Suprapubic skin (tissue), 4 donors: ENCODE measurements around the gene CTNNBIP1. TPM values are rescaled to one million over a fixed set of nuclear protein-coding genes. Genes with fewer than 3 reads are reported as not detected.

Experiments used
- DNase-seq, 2 donors: peaks; one replicate each; pipeline ENCODE4 v3.0.0-alpha.2; 2019; ENCODE audit warnings: low spot score in 2 of 2
- H3K27ac ChIP-seq: fragments of 200-600 bp; sonication (generic); one replicate; pipeline ENCODE4 v1.5.1; 2019
- H3K27me3 ChIP-seq: fragments of 200-600 bp; sonication (generic); one replicate; pipeline ENCODE4 v1.5.1; 2019
- H3K36me3 ChIP-seq: fragments of 200-600 bp; sonication (generic); one replicate; pipeline ENCODE4 v1.5.1; 2019
- H3K4me1 ChIP-seq: fragments of 200-600 bp; sonication (generic); one replicate; pipeline ENCODE4 v1.5.1; 2019
- H3K4me3 ChIP-seq: fragments of 200-600 bp; sonication (generic); one replicate; pipeline ENCODE4 v1.5.1; 2019; ENCODE audit warnings: mild to moderate bottlenecking
- H3K9me3 ChIP-seq: fragments of 200-600 bp; sonication (generic); one replicate; pipeline ENCODE4 v1.5.1; 2019
- EP300 ChIP-seq: sonication (generic); formaldehyde crosslinking; IDR thresholded peaks from one replicate; pipeline ENCODE4 v1.6.1; 2017; ENCODE audit warnings: antibody characterized with exemption
- POLR2A ChIP-seq, 2 donors: fragments of 450-650 bp; IDR thresholded peaks; one replicate each; pipeline ENCODE4 v1.6.1; 2017; ENCODE audit warnings: antibody characterized with exemption in 2 of 2, mild to moderate bottlenecking in 2 of 2, moderate library complexity in 2 of 2
- POLR2AphosphoS5 ChIP-seq, 3 donors: sonication (generic); formaldehyde crosslinking; IDR thresholded peaks; one replicate each; pipeline ENCODE4 v1.6.1; 2017; ENCODE audit warnings: antibody characterized with exemption in 3 of 3
- WGBS: methylation state at CpG from one replicate; pipeline ENCODE4 v1.1.5; 2018; 5-methylcytosine and 5-hydroxymethylcytosine counted together
- total RNA-seq, 4 donors: library from RNA; depleted of rRNA; stranded (reverse); fragments of >200 nt; gene quantifications; one replicate each; pipeline ENCODE4 v1.1.0, GENCODE V29; 2016
- TF ChIP-seq, protein P1 (sequence below), 2 donors: fragments of 200-600 bp in 1 of 2; fragments of 450-650 bp in 1 of 2; sonication (generic) in 1 of 2; IDR thresholded peaks; one replicate each; pipeline ENCODE4 v1.5.1; 2016 to 2019; ENCODE audit warnings: antibody characterized with exemption in 2 of 2, mild to moderate bottlenecking in 1 of 2, moderate library complexity in 1 of 2

The CTNNBIP1 gene
- total RNA-seq, 4 donors from 2014 or later, result 197 to 538 (median 406) TPM

DNA sequence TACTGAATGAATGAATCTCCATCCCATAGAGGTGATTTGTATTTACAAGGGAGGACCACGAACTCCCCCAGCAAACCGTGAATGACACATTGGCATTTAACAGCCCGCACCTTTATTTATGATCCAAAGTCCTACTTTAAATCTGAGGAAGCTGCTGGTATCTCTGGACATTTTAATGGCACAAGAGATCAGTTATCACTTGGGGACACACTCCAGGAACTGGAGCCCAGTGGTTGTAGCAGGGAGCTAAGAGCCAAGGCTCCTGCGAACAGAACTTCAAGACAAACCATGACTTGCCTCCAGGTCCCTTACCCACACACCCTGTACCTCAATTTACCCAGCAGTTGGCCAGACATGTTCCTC lies 1.2 kb downstream of the CTNNBIP1 start:
- H3K4me3 ChIP-seq, result peak overlapping the region; percentile 94
- TF ChIP-seq, protein P1, sequence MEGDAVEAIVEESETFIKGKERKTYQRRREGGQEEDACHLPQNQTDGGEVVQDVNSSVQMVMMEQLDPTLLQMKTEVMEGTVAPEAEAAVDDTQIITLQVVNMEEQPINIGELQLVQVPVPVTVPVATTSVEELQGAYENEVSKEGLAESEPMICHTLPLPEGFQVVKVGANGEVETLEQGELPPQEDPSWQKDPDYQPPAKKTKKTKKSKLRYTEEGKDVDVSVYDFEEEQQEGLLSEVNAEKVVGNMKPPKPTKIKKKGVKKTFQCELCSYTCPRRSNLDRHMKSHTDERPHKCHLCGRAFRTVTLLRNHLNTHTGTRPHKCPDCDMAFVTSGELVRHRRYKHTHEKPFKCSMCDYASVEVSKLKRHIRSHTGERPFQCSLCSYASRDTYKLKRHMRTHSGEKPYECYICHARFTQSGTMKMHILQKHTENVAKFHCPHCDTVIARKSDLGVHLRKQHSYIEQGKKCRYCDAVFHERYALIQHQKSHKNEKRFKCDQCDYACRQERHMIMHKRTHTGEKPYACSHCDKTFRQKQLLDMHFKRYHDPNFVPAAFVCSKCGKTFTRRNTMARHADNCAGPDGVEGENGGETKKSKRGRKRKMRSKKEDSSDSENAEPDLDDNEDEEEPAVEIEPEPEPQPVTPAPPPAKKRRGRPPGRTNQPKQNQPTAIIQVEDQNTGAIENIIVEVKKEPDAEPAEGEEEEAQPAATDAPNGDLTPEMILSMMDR (IDR thresholded peaks at IDR 0.05), result no peak
- peaks cover 64% of the 10 kb centered on the region for H3K4me1 ChIP-seq
- H3K27ac ChIP-seq, result peak overlapping the region; percentile 97
- no peaks in the 10 kb centered on the region for H3K27me3 ChIP-seq
- H3K9me3 ChIP-seq, result no peaks in the 10 kb centered on the region
- no peaks in the 10 kb centered on the region for H3K36me3 ChIP-seq
- no peak for DNase-seq
- 48% methylated on average over 4 of the region's 4 CpGs for WGBS

DNA sequence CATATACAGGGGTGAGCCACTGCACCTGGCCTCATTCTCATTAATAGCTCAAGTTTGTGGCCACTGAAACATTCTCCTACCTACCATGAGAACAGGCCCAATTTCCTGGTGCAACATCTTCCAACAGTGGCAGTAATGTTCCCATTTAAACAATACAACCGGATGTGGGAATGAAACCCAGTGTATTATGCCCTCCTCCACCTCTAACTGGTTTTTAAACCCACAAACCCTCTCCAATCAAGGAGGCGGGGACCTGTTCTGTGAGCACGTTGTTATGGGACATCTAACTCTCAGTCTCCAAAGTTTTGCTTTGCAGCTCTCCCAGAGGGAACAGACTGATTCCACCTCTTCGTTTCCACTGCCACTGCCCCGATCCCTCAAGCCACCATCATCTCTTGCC lies 2.6 kb downstream of the CTNNBIP1 start:
- H3K4me1 ChIP-seq, result peaks cover 78% of the 10 kb centered on the region
- peak in 1 of 2 donors; percentile 55 for DNase-seq

DNA sequence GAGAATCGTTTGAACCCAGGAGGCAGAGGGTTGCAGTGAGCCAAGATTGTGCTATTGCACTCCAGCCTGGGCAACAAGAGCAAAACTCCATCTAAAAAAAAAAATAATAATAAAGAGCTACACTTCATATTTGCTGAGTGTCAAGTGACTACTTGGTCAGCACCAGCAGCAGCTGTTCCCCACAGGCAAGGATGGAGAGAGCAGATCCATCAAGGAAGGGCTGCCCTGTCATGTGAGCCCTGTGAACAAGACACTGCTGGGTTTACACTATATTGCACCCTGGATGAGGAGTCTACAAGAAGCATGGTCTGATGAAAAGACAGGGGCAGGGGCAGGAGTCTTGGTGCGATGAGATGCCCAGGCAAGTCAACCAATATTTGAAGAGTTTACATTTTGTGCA lies 3.6 kb downstream of the CTNNBIP1 start:
- no peak for TF ChIP-seq POLR2AphosphoS5 (IDR thresholded peaks at IDR 0.05)
- no peak for TF ChIP-seq POLR2A (IDR thresholded peaks at IDR 0.05)
- TF ChIP-seq, protein P1 (IDR thresholded peaks at IDR 0.05), result no peak
- no peak for TF ChIP-seq EP300
- Histone ChIP-seq H3K27me3 (no peaks in the 10 kb centered on the region), H3K27ac (no peak overlapping the region), H3K9me3 (no peaks in the 10 kb centered on the region), H3K4me3 (no peak overlapping the region), H3K4me1 (peaks cover 78% of the 10 kb centered on the region), H3K36me3 (no peaks in the 10 kb centered on the region)
- DNase-seq, result peak in 1 of 2 donors; percentile 26
- 82% methylated on average over 2 of the region's 2 CpGs for WGBS

More for the DNA sequence above, 2.6 kb downstream of the CTNNBIP1 start:
- Histone ChIP-seq H3K27ac (peak overlapping the region; percentile 97), H3K9me3 (no peaks in the 10 kb centered on the region), H3K4me3 (peak overlapping the region; percentile 94), H3K27me3 (no peaks in the 10 kb centered on the region), H3K36me3 (no peaks in the 10 kb centered on the region)
- no peak for TF ChIP-seq POLR2AphosphoS5 (IDR thresholded peaks at IDR 0.05)
- TF ChIP-seq, protein P1 (IDR thresholded peaks at IDR 0.05), result no peak
- WGBS, result 45% methylated on average over 5 of the region's 5 CpGs

DNA sequence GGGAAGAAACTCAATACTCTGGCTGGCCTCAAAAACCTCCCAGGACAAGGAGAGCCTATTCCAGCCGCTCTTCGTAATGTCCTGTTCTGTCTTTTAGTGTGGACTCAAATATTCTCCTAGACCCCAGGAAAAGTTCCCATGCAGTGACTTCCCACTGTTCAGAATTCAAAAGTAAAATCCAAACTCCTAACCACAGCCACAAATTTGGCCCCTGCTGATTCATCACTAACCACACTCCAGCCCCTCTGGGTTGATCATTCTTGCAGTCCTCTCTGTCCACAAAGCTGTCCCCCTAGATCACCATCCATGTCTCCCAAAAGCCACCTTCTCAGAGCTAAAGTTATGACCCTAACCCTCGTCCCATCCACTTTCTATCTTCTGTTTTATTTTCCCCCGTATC lies 5.1 kb downstream of the CTNNBIP1 start:
- no peak overlapping the region for H3K27ac ChIP-seq
- no peak for DNase-seq
- no peaks in the 10 kb centered on the region for H3K9me3 ChIP-seq
- no peaks in the 10 kb centered on the region for H3K27me3 ChIP-seq
- no peaks in the 10 kb centered on the region for H3K36me3 ChIP-seq
- no peak for TF ChIP-seq POLR2AphosphoS5 (IDR thresholded peaks at IDR 0.05)
- 57% methylated on average over 4 of the region's 4 CpGs for WGBS
- H3K4me3 ChIP-seq, result no peak overlapping the region
- H3K4me1 ChIP-seq, result peaks cover 84% of the 10 kb centered on the region

DNA sequence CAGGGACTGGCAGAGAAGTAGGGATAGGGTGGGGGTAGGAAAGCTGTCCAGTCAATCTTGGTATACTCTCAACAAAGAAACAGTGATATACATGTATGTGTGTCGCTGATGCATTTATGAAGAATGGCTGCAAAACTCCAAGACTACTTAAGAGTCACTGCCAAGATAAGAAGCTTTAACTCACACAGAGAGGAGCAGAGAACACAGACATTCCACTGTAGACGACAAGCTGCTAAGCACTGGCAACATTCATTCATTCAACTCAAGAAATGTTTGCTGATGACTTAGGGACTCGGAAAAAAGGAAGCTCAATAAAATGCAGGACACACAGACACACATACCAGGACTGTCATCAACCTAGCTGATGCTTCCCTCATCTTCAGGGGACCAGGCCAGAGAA lies 5.5 kb downstream of the CTNNBIP1 start:
- peaks cover 88% of the 10 kb centered on the region for H3K4me1 ChIP-seq
- TF ChIP-seq, protein P1 (IDR thresholded peaks at IDR 0.05), result no peak
- no peak for TF ChIP-seq EP300
- no peak for TF ChIP-seq POLR2AphosphoS5 (IDR thresholded peaks at IDR 0.05)
- no peak for TF ChIP-seq POLR2A (IDR thresholded peaks at IDR 0.05)
- no peaks in the 10 kb centered on the region for H3K27me3 ChIP-seq
- WGBS, result 70% methylated on average over 3 of the region's 3 CpGs
- H3K36me3 ChIP-seq, result no peaks in the 10 kb centered on the region
- no peak overlapping the region for H3K27ac ChIP-seq
- no peak overlapping the region for H3K4me3 ChIP-seq
- no peak for DNase-seq
- H3K9me3 ChIP-seq, result no peaks in the 10 kb centered on the region

DNA sequence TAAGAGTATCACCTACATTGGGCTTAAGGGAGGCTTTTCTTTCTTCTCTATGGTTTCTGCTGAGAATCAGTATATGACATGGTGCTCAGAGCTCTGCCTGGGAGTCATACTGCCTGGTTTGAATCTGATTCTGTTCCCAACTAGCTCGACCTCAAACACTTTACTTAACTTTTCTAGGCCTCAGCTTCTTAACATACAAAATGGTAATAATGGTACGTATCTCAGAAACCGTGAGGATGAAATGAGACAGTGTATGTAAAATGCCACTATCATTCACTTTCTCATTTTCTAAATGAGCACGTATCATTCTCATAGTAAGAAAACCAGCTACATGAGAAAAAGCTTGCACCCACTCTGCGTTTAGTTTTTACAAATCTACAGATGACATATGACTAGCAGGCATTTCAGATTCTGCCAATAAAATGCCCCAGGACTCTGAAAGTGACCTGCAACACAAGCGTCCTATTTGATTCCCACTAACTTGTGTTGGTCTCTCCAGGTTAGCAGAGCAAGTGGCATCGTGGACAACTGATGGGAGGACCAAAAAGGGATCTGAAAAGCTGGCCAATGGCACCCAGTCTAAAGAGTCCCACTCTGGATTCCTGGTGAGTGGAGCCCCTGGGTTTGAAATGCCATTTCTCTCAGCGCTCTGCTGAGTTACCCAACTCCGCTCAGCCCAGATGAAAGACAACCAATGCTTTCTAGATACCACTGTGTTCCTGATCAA lies 6.1 kb downstream of the CTNNBIP1 start:
- H3K27me3 ChIP-seq, result no peaks in the 10 kb centered on the region
- no peak for DNase-seq
- H3K4me3 ChIP-seq, result no peak overlapping the region
- 88% methylated on average over 9 of the region's 9 CpGs for WGBS
- TF ChIP-seq POLR2AphosphoS5 (IDR thresholded peaks at IDR 0.05) (no peak), EP300 (no peak), POLR2A (IDR thresholded peaks at IDR 0.05) (no peak)
- TF ChIP-seq, protein P1 (IDR thresholded peaks at IDR 0.05), result no peak
- H3K4me1 ChIP-seq, result peaks cover 86% of the 10 kb centered on the region
- H3K36me3 ChIP-seq, result no peaks in the 10 kb centered on the region
- H3K9me3 ChIP-seq, result no peaks in the 10 kb centered on the region
- H3K27ac ChIP-seq, result no peak overlapping the region
